Measurements from ENCODE around the gene OR6S1. TPM values are rescaled to one million over a fixed set of nuclear protein-coding genes. Genes with fewer than 3 reads are reported as not detected.

Gene OR6S1
- total RNA-seq, 1 donor from 2014 or later, result not detected

DNA sequence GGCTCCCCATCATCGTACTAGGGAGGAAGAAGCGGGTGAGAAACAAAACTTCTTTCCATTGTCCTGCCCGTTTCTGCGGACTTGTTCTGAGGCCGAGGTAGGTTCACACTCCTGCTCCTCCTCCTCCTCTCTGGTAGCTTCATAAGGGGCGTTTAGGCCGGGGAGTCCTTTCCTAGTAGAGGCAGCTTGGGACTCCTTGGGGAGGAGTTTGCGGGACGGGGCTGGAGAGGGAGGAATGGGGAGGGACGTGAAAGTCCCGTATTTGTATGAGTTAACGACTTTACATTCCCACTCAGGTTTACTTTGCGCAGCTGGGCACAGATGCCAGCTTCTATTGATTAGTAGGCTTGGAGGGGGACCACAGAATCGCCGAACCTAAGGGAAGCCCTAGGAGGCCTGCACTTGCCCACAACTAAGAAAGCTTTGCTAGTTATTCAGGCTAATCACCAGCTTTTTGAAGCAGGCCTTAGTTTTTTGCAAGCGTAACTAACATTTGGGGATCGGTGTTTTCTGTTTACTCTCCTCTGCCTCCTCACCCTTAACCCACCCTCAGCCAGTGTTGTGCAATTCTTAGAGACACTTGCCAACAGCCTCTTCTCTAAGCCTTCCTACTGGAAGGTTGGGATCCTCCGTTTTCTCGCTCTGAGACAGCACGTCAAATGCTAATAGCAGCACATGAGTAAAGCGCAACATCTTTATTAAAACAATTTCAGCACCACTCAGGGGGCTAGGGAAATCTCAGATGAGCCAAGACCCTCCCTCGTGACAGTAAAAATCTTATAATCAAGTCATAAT is 43.4 kb upstream of the OR6S1 start:
- TF ChIP-seq, protein P1, sequence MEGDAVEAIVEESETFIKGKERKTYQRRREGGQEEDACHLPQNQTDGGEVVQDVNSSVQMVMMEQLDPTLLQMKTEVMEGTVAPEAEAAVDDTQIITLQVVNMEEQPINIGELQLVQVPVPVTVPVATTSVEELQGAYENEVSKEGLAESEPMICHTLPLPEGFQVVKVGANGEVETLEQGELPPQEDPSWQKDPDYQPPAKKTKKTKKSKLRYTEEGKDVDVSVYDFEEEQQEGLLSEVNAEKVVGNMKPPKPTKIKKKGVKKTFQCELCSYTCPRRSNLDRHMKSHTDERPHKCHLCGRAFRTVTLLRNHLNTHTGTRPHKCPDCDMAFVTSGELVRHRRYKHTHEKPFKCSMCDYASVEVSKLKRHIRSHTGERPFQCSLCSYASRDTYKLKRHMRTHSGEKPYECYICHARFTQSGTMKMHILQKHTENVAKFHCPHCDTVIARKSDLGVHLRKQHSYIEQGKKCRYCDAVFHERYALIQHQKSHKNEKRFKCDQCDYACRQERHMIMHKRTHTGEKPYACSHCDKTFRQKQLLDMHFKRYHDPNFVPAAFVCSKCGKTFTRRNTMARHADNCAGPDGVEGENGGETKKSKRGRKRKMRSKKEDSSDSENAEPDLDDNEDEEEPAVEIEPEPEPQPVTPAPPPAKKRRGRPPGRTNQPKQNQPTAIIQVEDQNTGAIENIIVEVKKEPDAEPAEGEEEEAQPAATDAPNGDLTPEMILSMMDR (conservative IDR thresholded peaks at IDR 0.05), result no peak
- Mint-ChIP-seq H3K27me3 (ENCODE audit: low read depth) (peaks cover 20% of the 10 kb centered on the region), H3K4me3 (no peak overlapping the region), H3K36me3 (ENCODE audit: low read depth) (no peaks in the 10 kb centered on the region), H3K4me1 (peaks cover 8% of the 10 kb centered on the region), H3K9me3 (no peaks in the 10 kb centered on the region), H3K27ac (ENCODE audit: unreplicated experiment) (peak overlapping the region; percentile 37)
- peak; percentile 17 for DNase-seq (ENCODE audit: low read depth, low spot score)

DNA sequence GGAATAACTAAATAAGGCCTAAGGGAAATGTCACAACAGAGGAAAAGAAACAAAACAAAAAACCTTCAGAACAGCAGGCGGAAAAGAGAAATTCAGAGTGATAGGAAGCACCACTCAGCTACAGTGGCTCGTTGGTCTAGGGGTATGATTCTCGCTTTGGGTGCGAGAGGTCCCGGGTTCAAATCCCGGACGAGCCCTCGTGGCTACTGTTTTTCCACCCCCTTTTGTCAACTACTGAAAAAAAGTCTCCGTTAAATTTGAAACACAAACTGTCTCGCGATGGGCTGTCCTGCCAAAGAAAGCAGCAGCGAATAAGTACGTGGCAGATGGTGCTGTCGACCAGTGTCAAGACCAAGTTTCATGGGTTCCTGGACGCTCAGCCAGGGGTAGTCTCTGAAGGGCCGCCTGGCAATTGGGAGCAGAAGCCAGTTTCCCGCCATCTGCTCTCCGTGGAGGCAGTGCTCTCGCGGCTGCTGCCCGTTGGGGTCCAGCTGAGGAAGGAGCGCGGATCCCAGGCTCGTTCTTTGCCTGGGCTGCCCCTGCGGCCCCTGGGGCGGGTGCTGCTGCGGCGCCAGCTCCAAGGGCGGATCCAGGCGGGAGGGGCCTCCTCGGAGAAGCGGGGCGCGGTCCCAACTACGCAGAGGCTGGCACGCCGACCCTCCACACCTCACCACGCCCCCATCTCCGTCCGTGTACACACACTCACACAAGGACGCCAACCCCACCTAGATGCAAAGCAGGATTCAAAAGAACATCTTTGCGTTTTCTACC is 42.6 kb upstream of the OR6S1 start, which contains the start of gene RNASE4:
TSS of gene RNASE4 (plus strand) at position 670 of the 771 bp plus-strand sequence. CDS start 14,812 bp downstream, outside the sequence.
- H3K36me3 Mint-ChIP-seq (ENCODE audit: low read depth), result no peaks in the 10 kb centered on the region
- H3K9me3 Mint-ChIP-seq, result no peaks in the 10 kb centered on the region
- peaks cover 8% of the 10 kb centered on the region for H3K4me1 Mint-ChIP-seq
- peak within 1 kb of the TSS; percentile 37 for H3K27ac Mint-ChIP-seq (ENCODE audit: unreplicated experiment)
- no peak within 1 kb of the TSS for H3K4me3 Mint-ChIP-seq
- peak; percentile 83 for DNase-seq (ENCODE audit: low read depth, low spot score)
- peaks cover 20% of the 10 kb centered on the region for H3K27me3 Mint-ChIP-seq (ENCODE audit: low read depth)
- TF ChIP-seq, protein P1 (conservative IDR thresholded peaks at IDR 0.05), result no peak

DNA sequence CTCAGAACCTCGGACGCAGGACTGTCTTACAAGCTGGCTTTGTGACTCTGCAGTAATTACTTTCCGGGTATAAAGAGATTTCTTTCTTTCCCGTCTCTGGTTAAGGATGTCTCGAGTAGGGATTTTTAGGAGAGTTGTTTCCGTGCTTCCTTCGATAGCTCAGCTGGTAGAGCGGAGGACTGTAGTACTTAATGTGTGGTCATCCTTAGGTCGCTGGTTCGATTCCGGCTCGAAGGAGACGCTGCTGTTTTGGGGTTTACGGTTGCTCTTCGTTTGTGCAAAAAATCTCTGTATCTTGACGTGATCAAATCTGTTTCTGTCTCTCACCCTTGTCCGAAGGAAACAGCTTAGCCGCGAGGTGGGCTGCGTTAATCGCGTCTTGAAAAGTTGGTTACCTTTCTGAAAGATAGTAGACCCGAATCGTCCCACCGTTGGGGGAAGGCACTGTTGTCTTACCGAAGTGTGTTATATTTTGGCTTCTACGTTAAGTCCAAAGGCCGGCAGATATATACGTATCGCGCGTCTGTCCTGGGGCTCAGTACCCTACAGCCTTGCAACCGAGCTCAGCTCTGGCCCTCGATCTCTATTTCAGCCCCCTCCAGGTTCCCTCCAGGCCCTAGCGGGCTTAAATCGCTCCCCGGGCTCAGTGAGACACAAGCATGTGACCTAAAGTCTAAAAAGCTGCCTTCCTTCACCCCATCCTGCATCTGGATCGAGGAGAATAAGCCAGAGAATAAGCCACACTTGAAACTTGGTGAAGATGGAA is 41.8 kb upstream of the OR6S1 start:
- Mint-ChIP-seq H3K27ac (ENCODE audit: unreplicated experiment) (no peak overlapping the region), H3K4me1 (peaks cover 8% of the 10 kb centered on the region), H3K27me3 (ENCODE audit: low read depth) (peaks cover 20% of the 10 kb centered on the region), H3K9me3 (no peaks in the 10 kb centered on the region), H3K36me3 (ENCODE audit: low read depth) (no peaks in the 10 kb centered on the region), H3K4me3 (no peak overlapping the region)
- TF ChIP-seq, protein P1 (conservative IDR thresholded peaks at IDR 0.05), result no peak
- DNase-seq (ENCODE audit: low read depth, low spot score), result peak; percentile 76

DNA sequence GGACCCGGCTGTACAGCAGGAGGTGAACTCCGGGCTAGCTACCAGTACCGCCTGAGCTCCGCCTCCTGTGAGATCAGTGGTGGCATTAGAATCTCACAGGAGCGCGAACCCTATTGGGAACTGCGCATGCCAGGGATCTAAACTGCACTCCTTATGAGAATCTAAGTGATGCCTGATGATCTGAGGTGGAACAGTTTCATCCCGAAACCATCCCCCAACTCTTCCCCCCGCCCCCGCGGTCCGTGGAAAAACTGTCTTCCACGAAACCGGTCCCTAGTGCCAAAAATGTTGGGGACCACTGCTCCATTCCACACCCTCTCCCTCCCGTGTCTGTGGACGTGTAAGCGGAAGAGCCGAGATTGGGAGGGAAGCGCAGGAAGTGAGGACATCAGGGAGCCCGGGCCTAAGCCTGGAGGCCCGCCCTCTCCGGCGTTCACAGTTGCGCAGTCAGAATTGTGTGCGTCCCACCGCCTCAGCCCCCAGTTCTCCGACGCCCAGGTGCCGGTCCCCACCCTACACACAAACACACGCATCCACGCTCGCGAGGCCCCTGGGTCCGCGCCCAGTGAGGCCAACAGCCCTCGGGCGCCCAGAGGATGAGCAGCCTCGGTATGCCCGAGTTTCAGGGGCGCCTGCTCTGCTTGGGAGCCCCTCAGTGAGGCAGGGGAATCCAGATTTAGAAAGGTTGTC is 41.1 kb upstream of the OR6S1 start:
- H3K27ac Mint-ChIP-seq (ENCODE audit: unreplicated experiment), result no peak overlapping the region
- no peaks in the 10 kb centered on the region for H3K9me3 Mint-ChIP-seq
- H3K4me1 Mint-ChIP-seq, result peaks cover 8% of the 10 kb centered on the region
- H3K36me3 Mint-ChIP-seq (ENCODE audit: low read depth), result no peaks in the 10 kb centered on the region
- no peak overlapping the region for H3K4me3 Mint-ChIP-seq
- peak; percentile 71 for DNase-seq (ENCODE audit: low read depth, low spot score)
- H3K27me3 Mint-ChIP-seq (ENCODE audit: low read depth), result peaks cover 20% of the 10 kb centered on the region
- TF ChIP-seq, protein P1 (conservative IDR thresholded peaks at IDR 0.05), result no peak

DNA sequence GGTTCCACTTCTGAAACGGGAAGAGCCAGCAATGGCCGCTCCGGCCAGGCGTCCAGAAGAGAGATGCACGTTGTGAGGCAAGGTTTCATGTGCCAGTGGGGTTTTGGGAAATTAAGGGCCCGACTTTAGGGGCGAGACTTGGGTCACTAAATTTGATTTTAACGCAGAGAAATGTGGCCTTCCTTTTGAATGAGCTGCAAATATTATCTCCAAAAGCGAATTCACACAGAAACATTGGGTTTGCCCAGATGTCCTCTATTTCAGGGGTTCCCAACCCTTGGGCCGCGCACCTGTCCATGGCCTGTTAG is 40.6 kb upstream of the OR6S1 start:
- no peak overlapping the region for H3K27ac Mint-ChIP-seq (ENCODE audit: unreplicated experiment)
- TF ChIP-seq, protein P1 (conservative IDR thresholded peaks at IDR 0.05), result no peak
- H3K36me3 Mint-ChIP-seq (ENCODE audit: low read depth), result no peaks in the 10 kb centered on the region
- H3K27me3 Mint-ChIP-seq (ENCODE audit: low read depth), result peaks cover 22% of the 10 kb centered on the region
- DNase-seq (ENCODE audit: low read depth, low spot score), result no peak
- H3K9me3 Mint-ChIP-seq, result no peaks in the 10 kb centered on the region
- H3K4me1 Mint-ChIP-seq, result peaks cover 8% of the 10 kb centered on the region
- no peak overlapping the region for H3K4me3 Mint-ChIP-seq
